ENCODE measurements around the gene APOO. TPM values are rescaled to one million over a fixed set of nuclear protein-coding genes. Genes with fewer than 3 reads are reported as not detected.

The APOO gene
- total and polyA plus RNA-seq, 2 of the 4 experiments (the other 2 are of a cell fraction) = 9.0 to 14.2 TPM

DNA sequence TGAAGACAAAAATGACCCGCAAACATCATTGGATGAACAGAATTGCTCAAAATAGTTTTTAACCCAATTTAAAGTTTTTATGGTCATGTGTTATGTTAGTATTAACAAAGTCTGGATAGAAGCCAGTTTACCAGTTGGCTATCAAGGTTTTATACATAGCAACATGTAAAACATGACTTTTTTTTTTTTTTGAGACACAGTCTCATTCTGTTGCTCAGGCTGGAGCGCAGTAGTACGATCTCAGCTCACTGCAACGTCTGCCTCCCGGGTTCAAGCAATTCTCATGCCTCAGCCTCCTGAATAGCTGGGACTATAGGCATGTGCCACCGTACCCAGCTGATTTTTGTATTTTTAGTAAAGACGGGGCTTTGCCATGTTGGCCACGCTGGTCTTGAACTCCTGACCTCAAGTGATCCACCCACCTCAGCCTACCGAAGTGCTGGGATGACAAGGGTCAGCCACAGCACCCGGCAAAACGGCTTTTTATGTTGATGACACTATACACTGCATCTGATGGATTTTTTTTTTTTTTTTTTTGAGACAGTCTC is 121.4 kb downstream of the APOO start:
- H2BK120ac ChIP-seq (ENCODE audit: low read depth, low read length) = no peak overlapping the region
- in situ Hi-C loops (cut with MboI; ENCODE audit: low sequenced_read_pairs) (loop anchor here (10.0 kb wide), 1 partner anchor 118 kb away; the partner anchor contains the start of genes APOO and CXorf58), intact Hi-C loops (cut with micrococcal nuclease) (no loop called here), dilution Hi-C loops (cut with HindIII; ENCODE audit: low sequenced_read_pairs, unreplicated experiment) (no loop called here)
- no CpG with 5 or more reads among the region's 11 CpGs for WGBS, 2 experiments (ENCODE audit: extremely low coverage in 2 of 2, insufficient read length in 1 of 2)
- H3K14ac ChIP-seq (replicated peaks; ENCODE audit: low read depth, low read length) = no peak overlapping the region
- H2BK20ac ChIP-seq (ENCODE audit: low read depth, low read length) = no peak overlapping the region
- H2BK15ac ChIP-seq (ENCODE audit: low read depth, low read length) = no peak overlapping the region
- no TSS peak for BruUV-seq (replicated peaks)
- H3K27ac ChIP-seq (ENCODE audit: insufficient read depth, low read length) = no peak overlapping the region
- no peak overlapping the region for H2AK5ac ChIP-seq (ENCODE audit: low read depth, low read length)
- H3K23ac ChIP-seq (ENCODE audit: low read depth, low read length) = no peak overlapping the region
- H2BK5ac ChIP-seq (ENCODE audit: low read depth, low read length, poor library complexity, severe bottlenecking) = no peak overlapping the region
- H4K91ac ChIP-seq (ENCODE audit: insufficient read depth, low read depth, low read length) = no peak overlapping the region
- H3K27me3 ChIP-seq (ENCODE audit: control insufficient read depth, insufficient read depth, low read length) = no peaks in the 10 kb centered on the region
- H3K18ac ChIP-seq (ENCODE audit: low read depth, low read length) = no peak overlapping the region
- H3K4ac ChIP-seq (ENCODE audit: low read depth, low read length) = no peak overlapping the region
- no peaks in the 10 kb centered on the region for H3K4me1 ChIP-seq (ENCODE audit: control insufficient read depth, insufficient read depth, low read length)
- no peak overlapping the region for H3K4me2 ChIP-seq (ENCODE audit: low read depth, low read length)
- DNase-seq = no peak
- ChIA-PET CTCF (no interaction called here), POLR2A (ENCODE audit: unreplicated experiment) (no interaction called here)
- no peak for ATAC-seq (ENCODE audit: low read depth)
- no peak overlapping the region for H3K9ac ChIP-seq (ENCODE audit: low read depth, low read length)
- H3K9me1 ChIP-seq (ENCODE audit: insufficient read depth, low read length) = no peaks in the 10 kb centered on the region
- H3K56ac ChIP-seq (ENCODE audit: extremely low read depth, insufficient read depth, low read length) = no peak overlapping the region
- H3K4me3 ChIP-seq (ENCODE audit: insufficient read depth, low read depth, low read length) = no peak overlapping the region
- H4K20me1 ChIP-seq (ENCODE audit: insufficient read depth, low read length) = peaks cover 3% of the 10 kb centered on the region; the same call in 1 of the 2 replicates
- H4K5ac ChIP-seq (ENCODE audit: low read depth, low read length) = no peak overlapping the region
- TF ChIP-seq POLR2A (IDR thresholded peaks at IDR 0.05; ENCODE audit: low read depth, low read length) = peak; percentile 72
- no peak for TF ChIP-seq RFX5 (IDR thresholded peaks at IDR 0.05; ENCODE audit: low read depth, low read length)
- no peak overlapping the region for H2AK9ac ChIP-seq (replicated peaks; ENCODE audit: low read depth, low read length, poor library complexity)
- H3K36me3 ChIP-seq (ENCODE audit: control insufficient read depth, insufficient read depth, low read length) = peaks cover 2% of the 10 kb centered on the region; the same call in 1 of the 2 replicates
- H3K79me1 ChIP-seq (ENCODE audit: low read depth in 1 of 2, low read length in 2 of 2) = peaks cover 0 to 5% of the 10 kb centered on the region in 2 experiments; a peak in 2 of 4 replicates
- no peaks in the 10 kb centered on the region for H3K9me3 ChIP-seq (ENCODE audit: control insufficient read depth, insufficient read depth, low read length)
- H4K8ac ChIP-seq (ENCODE audit: low read depth in 2 of 2, low read length in 2 of 2) = no peak overlapping the region
- no peak overlapping the region for H2AFZ ChIP-seq (replicated peaks; ENCODE audit: low read length, poor library complexity)
